Pancreas (tissue), 10 donors: Measurements from ENCODE around the gene INSR. TPM values are rescaled to one million over a fixed set of nuclear protein-coding genes. Genes with fewer than 3 reads are reported as not detected.

Experiments
- ATAC-seq, 4 donors: fragments of 200-7000 bp; cut with Tn5 transposase; one replicate each; pipeline versions ENCODE4 v1.8.0 to v1.9.1; 2020; ENCODE audit warnings: mild to moderate bottlenecking in 4 of 4, moderate library complexity in 4 of 4
- DNase-seq, 6 donors: peaks; one replicate each; pipeline ENCODE4 v3.0.0-alpha.2; 2020
- FAIRE-seq: peaks from 2 replicates; lab custom pipeline; 2012; peaks lifted over from hg19 to GRCh38; lab: Jason Lieb, UNC
- H3K27ac ChIP-seq, 4 donors: fragments of 200-600 bp; sonication (generic); 1 replicate in 3 of 4; 2 replicates in 1 of 4; pipeline versions ENCODE4 v1.5.0 to v1.8.0; 2020
- H3K27me3 ChIP-seq, 4 donors: fragments of 200-600 bp; one replicate each; pipeline ENCODE4 v1.8.0; 2021
- H3K36me3 ChIP-seq, 3 donors: fragments of 200-600 bp; sonication (generic) in 1 of 3; one replicate each; pipeline versions ENCODE4 v1.5.0 to v1.8.0; 2020 to 2021
- H3K4me1 ChIP-seq, 3 donors: fragments of 200-600 bp; one replicate each; pipeline ENCODE4 v1.8.0; 2021
- H3K4me3 ChIP-seq, 4 donors: fragments of 200-600 bp; sonication (generic) in 2 of 4; one replicate each; pipeline versions ENCODE4 v1.5.0 to v1.8.0; 2020 to 2021
- H3K9me3 ChIP-seq, 4 donors: fragments of 200-600 bp; one replicate each; pipeline ENCODE4 v1.8.0; 2021
- CTCF ChIP-seq, 4 donors: fragments of 200-600 bp; sonication (generic) in 3 of 4; IDR thresholded peaks; one replicate each; pipeline versions ENCODE4 v1.5.0 to v1.8.0; 2021; ENCODE audit warnings: antibody characterized with exemption in 4 of 4
- WGBS, 2 donors: extraction: QIAGEN DNeasy Blood & Tissue Kit; methylation state at CpG; one replicate each; pipeline ENCODE4 v1.1.7; 2013; 5-methylcytosine and 5-hydroxymethylcytosine counted together
- intact Hi-C, 3 donors: fragments of 100-400 bp; cut with DNase I; formaldehyde crosslinking; loops; one replicate each; pipeline versions ENCODE4 v1.11.1 to v1.14.2; 2022
- polyA plus RNA-seq, 2 donors: library from polyadenylated mRNA; stranded (reverse); fragments of 200-250 nt; gene quantifications; one replicate each; pipeline ENCODE4 v1.2.3, GENCODE V29; 2013
- total RNA-seq, 6 donors: library from RNA; stranded (reverse); fragmentation: NEBNext Ultra II Directional in 4 of 6; extraction: Animal tissue kit (Norgen Biotek cat#: 25700) in 4 of 6; gene quantifications; one replicate each; pipeline versions ENCODE4 v1.2.1 to v1.2.4, GENCODE V29; 2021 to 2023
- donor health status: healthy with polysubstance abuse.
- donor health status: DM: no; HTN: no; CAD: no; lungs with moderate emphysema.
- donor health status: DM: no; HTN: no; CAD: no.
- donor health status: control.
- donor health status: control.
- donor health status: Bipolar disorder and iron deficiency.
- donor health status: DM: yes; HTN: yes; CAD: no.
- donor health status: DM: no; HTN: no; CAD: no.
- donor health status: DM: no; HTN: no; CAD: no.
- donor health status: DM: yes; HTN: yes; CAD: no.

The INSR gene
- total and polyA plus RNA-seq, 8 donors, result 45.1 to 205 (median 120) TPM

- FAIRE-seq (no peak), DNase-seq (peak in 1 of 6 donors; percentile 58), ATAC-seq (no peak)
- no peaks in the 10 kb centered on the region for H3K9me3 ChIP-seq
- H3K4me1 ChIP-seq, result peaks cover 10 to 31% (median 23%) of the 10 kb centered on the region in 3 donors
- no peaks in the 10 kb centered on the region for H3K36me3 ChIP-seq
- H3K27me3 ChIP-seq, result no peaks in the 10 kb centered on the region
- WGBS, 2 donors, result 19 to 20% methylated on average over 8 of the region's 8 CpGs
- H3K4me3 ChIP-seq, result peak overlapping the region in 2 of 4 donors; percentile 25 to 27
- intact Hi-C loops, result loop anchor here in 2 of 3 donors (5.0 to 10.0 kb wide), 2 partner anchors 96 to 98 kb away; partner anchors contain the start of gene INSR (in 2 of the 2)
- no peak for TF ChIP-seq CTCF (IDR thresholded peaks at IDR 0.05)
- H3K27ac ChIP-seq, result peak overlapping the region; percentile 40 to 93 (median 75)
These were observed 97.5 kb downstream of the INSR start for GRCh38 chr19:7196763-7197118.

- Histone ChIP-seq H3K9me3 (no peaks in the 10 kb centered on the region), H3K27me3 (no peaks in the 10 kb centered on the region), H3K4me1 (peaks cover 0 to 18% (median 12%) of the 10 kb centered on the region in 3 donors), H3K4me3 (no peak overlapping the region), H3K27ac (peak overlapping the region in 1 of 4 donors; percentile 0), H3K36me3 (no peaks in the 10 kb centered on the region)
- TF ChIP-seq CTCF (IDR thresholded peaks at IDR 0.05), result no peak
- intact Hi-C loops, result loop anchor here in 2 of 3 donors (5.0 to 10.0 kb wide), 2 partner anchors 97 to 100 kb away; partner anchors contain the start of gene INSR (in 2 of the 2)
- 78 to 80% methylated on average over 5 of the region's 5 CpGs for WGBS, 2 donors
- FAIRE-seq (no peak), ATAC-seq (no peak), DNase-seq (no peak)
These were observed 99.2 kb downstream of the INSR start for GRCh38 chr19:7195046-7195445.

- H3K4me1 ChIP-seq, result peaks cover 0 to 14% (median 12%) of the 10 kb centered on the region in 3 donors
- H3K27ac ChIP-seq, result no peak overlapping the region
- H3K27me3 ChIP-seq, result no peaks in the 10 kb centered on the region
- no peaks in the 10 kb centered on the region for H3K9me3 ChIP-seq
- peak in 1 of 6 donors; percentile 18 for DNase-seq
- no peak for FAIRE-seq
- TF ChIP-seq CTCF (IDR thresholded peaks at IDR 0.05), result no peak
- H3K4me3 ChIP-seq, result no peak overlapping the region
- no peak for ATAC-seq
- WGBS, 2 donors, result 47 to 54% methylated on average over 9 of the region's 9 CpGs
- no peaks in the 10 kb centered on the region for H3K36me3 ChIP-seq
- intact Hi-C loops, result loop anchor here in 1 of 3 donors (10.0 kb wide), 1 partner anchor 100 kb away; the partner anchor contains the start of gene INSR
These were observed 99.6 kb downstream of the INSR start for GRCh38 chr19:7194566-7194965.

GRCh38 chr19:7191946-7192691 lies 102.1 kb downstream of the INSR start:
- 66 to 73% methylated on average over 7 of the region's 7 CpGs for WGBS, 2 donors
- H3K9me3 ChIP-seq, result no peaks in the 10 kb centered on the region
- intact Hi-C loops, result loop anchor here in 1 of 3 donors (10.0 kb wide), 1 partner anchor 103 kb away; the partner anchor contains the start of gene INSR
- H3K4me3 ChIP-seq, result no peak overlapping the region
- no peak for DNase-seq
- no peak for TF ChIP-seq CTCF (IDR thresholded peaks at IDR 0.05)
- peaks cover 0 to 7% (median 3%) of the 10 kb centered on the region in 3 donors for H3K4me1 ChIP-seq
- H3K27ac ChIP-seq, result peak overlapping the region in 1 of 4 donors; percentile 3
- no peak for ATAC-seq
- no peaks in the 10 kb centered on the region for H3K36me3 ChIP-seq
- H3K27me3 ChIP-seq, result no peaks in the 10 kb centered on the region
- FAIRE-seq, result no peak
